Measurements from ENCODE around the gene SERTAD1. TPM values are rescaled to one million over a fixed set of nuclear protein-coding genes. Genes with fewer than 3 reads are reported as not detected.

The SERTAD1 gene
- total and polyA plus RNA-seq, 2 of the 8 experiments (the other 6 are each of a cell fraction or from before 2014, with no cell fraction given): 5.4 to 6.6 TPM

DNA sequence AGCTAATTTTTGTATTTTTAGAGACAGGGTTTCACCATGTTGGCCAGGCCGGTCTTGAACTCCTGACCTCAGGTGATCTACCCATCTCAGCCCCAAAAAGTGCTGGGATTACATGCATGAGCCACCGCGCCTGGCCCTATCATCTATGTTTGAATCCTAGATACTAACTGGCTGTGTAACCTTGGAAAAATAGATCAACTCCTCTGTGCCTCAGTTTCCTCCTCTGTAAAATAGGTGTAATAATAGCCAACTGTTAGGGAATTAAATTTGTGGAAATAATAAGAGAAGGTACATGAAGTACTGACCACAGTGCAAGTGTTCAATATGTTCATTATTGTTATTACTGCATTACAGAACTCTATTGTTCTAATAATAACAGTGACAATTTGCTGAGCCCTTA lies 45.3 kb upstream of the SERTAD1 start (continued):
- TF ChIP-seq, protein P1, sequence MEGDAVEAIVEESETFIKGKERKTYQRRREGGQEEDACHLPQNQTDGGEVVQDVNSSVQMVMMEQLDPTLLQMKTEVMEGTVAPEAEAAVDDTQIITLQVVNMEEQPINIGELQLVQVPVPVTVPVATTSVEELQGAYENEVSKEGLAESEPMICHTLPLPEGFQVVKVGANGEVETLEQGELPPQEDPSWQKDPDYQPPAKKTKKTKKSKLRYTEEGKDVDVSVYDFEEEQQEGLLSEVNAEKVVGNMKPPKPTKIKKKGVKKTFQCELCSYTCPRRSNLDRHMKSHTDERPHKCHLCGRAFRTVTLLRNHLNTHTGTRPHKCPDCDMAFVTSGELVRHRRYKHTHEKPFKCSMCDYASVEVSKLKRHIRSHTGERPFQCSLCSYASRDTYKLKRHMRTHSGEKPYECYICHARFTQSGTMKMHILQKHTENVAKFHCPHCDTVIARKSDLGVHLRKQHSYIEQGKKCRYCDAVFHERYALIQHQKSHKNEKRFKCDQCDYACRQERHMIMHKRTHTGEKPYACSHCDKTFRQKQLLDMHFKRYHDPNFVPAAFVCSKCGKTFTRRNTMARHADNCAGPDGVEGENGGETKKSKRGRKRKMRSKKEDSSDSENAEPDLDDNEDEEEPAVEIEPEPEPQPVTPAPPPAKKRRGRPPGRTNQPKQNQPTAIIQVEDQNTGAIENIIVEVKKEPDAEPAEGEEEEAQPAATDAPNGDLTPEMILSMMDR (IDR thresholded peaks at IDR 0.05; ENCODE audit: control extremely low read depth in 1 of 3, insufficient read depth in 1 of 3, low read depth in 1 of 3, low read length in 3 of 3): no peak
- TF ChIP-seq POLR2A (IDR thresholded peaks at IDR 0.05; ENCODE audit: control extremely low read depth in 1 of 2, low read depth in 2 of 2, low read length in 2 of 2) (no peak), ZNF274 (IDR thresholded peaks at IDR 0.05; ENCODE audit: borderline replicate concordance, extremely low read depth, low read length) (no peak), EGR1 (IDR thresholded peaks at IDR 0.05; ENCODE audit: borderline replicate concordance, low read depth, low read length) (no peak)
- TF ChIP-seq, protein P2, sequence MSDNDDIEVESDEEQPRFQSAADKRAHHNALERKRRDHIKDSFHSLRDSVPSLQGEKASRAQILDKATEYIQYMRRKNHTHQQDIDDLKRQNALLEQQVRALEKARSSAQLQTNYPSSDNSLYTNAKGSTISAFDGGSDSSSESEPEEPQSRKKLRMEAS (IDR thresholded peaks at IDR 0.05): no peak
